Right ventricle myocardium superior (tissue), 1 donor: ENCODE measurements around the gene ZNF268. TPM values are rescaled to one million over a fixed set of nuclear protein-coding genes. Genes with fewer than 3 reads are reported as not detected.
A peak's percentile ranks its signal among the peaks of the same experiment; 100 is the strongest.

Experiments used
- ATAC-seq: fragments of 200-7000 bp; cut with Tn5 transposase; one replicate; pipeline ENCODE4 v1.9.1; 2020; ENCODE audit warnings: mild to moderate bottlenecking; ENCODE audit not compliant: poor library complexity
- DNase-seq: peaks from one replicate; pipeline ENCODE4 v3.0.0-alpha.2; 2020
- intact Hi-C: fragments of 100-400 bp; cut with DNase I; formaldehyde crosslinking; loops from one replicate; pipeline ENCODE4 v1.11.2; 2022
- long read RNA-seq: library from polyadenylated mRNA; unstranded; transcript quantifications from one replicate; pipeline ENCODE4 v2.0.0, GENCODE V29; 2021
- total RNA-seq: library from RNA; stranded (reverse); fragmentation: NEBNext Ultra II Directional; extraction: Animal tissue kit (Norgen Biotek cat#: 25700); gene quantifications from one replicate; pipeline ENCODE4 v1.2.1, GENCODE V29; 2021
- donor health status: DM: no; HTN: yes; CAD: no; lungs with severe emphysema.

Gene ZNF268
- total RNA-seq: 7.6 TPM
- long read RNA-seq, full-length matches to known transcripts: 23 of 25 reads
- long read RNA-seq, partial matches to known transcripts: 0 of 25 reads
- long read RNA-seq, other reads (novel, unspliced or antisense): 2 of 25 reads

DNA sequence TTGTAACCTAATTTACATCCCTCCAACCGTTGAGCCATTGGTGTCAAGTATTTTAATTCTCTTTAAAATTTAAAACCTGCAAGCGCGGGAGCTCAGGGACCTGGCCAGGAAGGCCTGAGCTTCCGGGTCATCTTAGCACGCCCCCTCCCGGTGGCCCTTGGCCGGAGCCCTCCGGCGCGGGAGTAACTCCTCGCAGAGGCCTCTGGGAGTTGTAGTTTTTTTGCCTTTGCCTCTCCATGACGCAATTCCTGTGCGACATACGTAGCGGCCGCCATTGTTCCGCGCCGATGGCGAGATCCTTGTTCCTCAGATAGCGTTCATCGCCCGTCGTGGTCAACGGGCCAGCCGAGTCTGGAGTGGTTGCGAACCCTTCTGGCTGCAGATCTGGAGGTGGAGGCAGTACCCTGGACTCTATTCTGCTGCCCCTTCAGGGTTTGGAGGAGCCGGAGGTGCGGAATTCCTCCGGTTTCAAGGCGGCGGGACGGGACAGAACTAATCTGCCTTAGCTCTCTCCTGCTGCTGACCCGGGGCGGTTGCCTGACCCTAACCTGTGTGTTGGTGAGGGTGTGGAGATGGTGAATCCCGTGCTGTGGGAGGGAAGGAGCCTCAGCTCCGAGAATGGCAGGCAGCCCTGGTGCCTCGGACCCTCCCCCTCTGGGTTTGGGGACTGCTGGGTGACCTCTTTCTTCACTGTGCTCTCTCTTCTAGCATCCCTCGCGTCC lies at the start of gene ZNF268:
Gene ZNF268, plus strand, starts transcription at position 258 of the 722 bp plus-strand sequence. CDS start 503 bp downstream, outside the sequence.
- intact Hi-C loops: no loop called here

DNA sequence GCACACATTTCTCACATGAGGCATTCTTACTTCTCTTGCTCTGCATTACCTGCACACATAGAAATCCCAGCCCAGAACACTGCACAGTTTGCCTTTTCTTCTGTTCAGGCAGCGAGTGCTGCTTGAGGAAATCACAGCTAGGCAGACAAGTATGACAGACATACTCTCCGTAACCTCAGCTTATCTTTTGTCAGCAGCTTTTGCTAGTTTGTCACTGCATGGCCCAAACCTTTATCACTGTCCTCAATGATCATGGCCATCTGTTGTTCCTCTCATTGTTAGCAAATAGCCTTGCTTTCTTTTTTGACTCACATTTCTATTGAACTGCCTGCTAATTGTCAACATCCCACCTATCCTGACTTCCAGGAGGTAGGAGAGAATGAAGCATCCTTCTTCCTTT lies 45.5 kb upstream of the ZNF268 start:
- no peak for DNase-seq
- ATAC-seq: no peak
- intact Hi-C loops: no loop called here

More for the DNA sequence above, at the start of gene ZNF268:
- ATAC-seq: peak; percentile 99
- peak; percentile 95 for DNase-seq

GRCh38 chr12:133145981-133146380 lies 35.3 kb upstream of the ZNF268 start:
- intact Hi-C loops: no loop called here
- no peak for DNase-seq
- no peak for ATAC-seq

- intact Hi-C loops: no loop called here
- no peak for DNase-seq
- ATAC-seq: no peak
These were observed 25.1 kb upstream of the ZNF268 start for GRCh38 chr12:133156125-133156690.

DNA sequence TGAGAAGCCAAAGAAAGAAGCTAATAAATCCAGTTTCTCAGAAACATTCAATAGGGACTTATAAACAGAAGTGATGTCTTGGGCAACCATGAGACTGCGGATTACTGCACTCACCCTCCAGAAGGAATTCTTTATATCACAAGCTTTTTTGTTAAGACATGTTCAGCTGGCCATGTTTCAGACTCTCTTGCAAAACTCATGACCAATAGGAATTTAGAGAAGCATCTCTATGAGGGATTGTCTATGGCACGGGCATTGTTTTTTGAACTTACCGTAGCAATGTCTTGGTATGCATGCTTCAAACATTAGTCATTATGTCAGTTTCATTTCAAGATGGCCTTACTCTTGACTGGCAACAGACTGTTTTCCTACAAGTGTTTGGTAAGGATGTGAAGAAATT lies 15.5 kb upstream of the ZNF268 start:
- intact Hi-C loops: no loop called here
- ATAC-seq: no peak
- DNase-seq: no peak

DNA sequence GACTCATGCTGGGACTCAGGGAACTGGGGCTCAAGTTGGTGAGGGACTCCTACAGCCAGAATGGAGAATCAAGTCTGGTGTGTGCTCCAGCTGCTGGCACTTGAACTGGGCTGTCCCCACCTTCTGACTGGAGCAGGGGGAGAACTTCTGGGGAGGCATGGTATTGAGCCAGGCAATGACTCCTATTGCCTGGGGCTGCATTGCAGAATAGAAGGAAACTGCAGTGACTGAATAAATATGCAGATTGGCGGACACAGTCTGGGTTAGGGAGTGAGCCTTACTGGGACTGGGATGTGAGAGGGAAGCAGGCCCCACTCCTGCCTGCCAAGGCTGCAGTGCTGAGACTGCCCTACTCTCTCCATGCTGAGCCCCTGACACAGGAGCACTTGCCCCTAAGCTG lies 8.8 kb upstream of the ZNF268 start:
- intact Hi-C loops: no loop called here
- ATAC-seq (no peak), DNase-seq (no peak)

GRCh38 chr12:133174901-133175300 lies 6.4 kb upstream of the ZNF268 start:
- intact Hi-C loops: no loop called here
- no peak for DNase-seq
- no peak for ATAC-seq

DNA sequence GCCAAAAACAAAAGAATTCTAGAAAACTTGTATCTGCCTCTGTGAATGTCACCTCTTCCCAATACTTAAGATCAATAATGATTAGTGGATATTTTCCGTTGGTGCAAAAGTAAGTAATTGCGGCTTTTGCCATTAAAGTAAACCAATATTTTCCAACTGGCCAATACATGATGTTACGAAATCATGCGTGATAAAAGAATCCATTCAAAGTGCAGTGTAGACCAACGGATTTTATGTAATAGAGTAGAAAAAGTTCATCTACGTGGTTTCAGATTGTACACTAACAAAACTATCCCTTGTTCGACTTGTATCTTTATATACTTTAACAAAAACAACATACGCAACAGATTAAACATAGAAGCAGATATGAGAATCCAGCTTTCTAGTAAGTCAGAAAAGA lies 626 bp upstream of the ZNF268 start:
- ATAC-seq: no peak

DNA sequence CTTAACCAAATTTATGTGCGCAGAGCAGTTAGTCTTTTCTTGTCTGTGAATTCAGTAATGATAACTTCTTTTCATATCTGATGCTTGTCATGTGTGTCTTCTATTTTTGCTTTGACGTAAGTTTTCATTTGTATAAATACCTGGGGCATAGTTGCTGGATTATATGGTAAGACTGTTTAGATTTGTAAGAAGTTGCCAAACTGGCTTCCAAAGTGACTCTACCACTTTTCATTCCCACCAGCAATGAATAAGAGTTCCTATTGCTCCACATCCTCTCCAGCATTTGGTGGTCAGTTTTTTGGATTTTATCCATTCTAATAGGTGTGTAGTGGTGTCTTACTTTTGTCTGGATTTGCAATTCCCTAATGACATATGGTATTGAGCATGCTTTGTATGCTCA lies 8.9 kb downstream of the ZNF268 start:
- intact Hi-C loops: no loop called here
- ATAC-seq: no peak

More for the DNA sequence above, 626 bp upstream of the ZNF268 start:
- no peak for DNase-seq
- intact Hi-C loops: no loop called here

DNA sequence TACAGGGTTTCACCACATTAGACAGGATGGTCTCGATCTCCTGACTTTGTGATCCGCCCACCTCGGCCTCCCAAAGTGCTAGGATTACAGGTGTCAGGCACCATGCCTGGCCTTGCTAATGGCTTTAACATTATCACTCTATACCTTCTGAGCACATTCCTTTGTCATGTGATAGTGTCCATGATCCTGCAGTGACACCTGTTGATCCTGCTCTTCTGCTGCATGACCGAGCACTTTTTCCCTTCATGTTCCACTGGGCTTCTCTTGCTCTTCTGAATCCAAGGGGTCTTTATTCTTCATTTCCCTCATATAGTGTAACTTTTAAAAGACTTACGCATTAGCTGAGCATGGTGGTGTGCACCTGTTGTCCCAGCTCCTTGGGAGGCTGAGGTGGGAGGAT lies 11.6 kb downstream of the ZNF268 start:
- no peak for DNase-seq
- intact Hi-C loops: no loop called here
- ATAC-seq: no peak

More for the DNA sequence above, 8.9 kb downstream of the ZNF268 start:
- no peak for DNase-seq

DNA sequence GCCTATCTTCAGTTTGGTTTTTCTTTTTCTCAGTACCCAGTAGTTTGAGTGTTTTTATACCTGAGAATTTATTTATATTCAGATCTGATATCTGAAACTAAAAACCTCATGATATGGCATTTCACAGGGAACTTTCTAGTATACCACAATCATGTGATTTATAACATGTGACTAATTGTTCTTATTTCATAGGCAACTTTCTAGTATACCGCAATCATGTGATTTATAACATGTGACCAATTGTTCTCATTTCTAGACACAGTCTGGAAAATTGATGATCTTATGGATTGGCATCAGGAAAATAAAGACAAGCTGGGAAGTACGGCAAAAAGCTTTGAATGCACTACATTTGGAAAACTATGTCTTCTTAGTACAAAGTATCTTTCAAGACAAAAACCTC lies 20.6 kb downstream of the ZNF268 start:
- intact Hi-C loops: no loop called here
- DNase-seq (no peak), ATAC-seq (no peak)

GRCh38 chr12:133202493-133203343 lies 21.4 kb downstream of the ZNF268 start:
- intact Hi-C loops: no loop called here
- DNase-seq: no peak
- no peak for ATAC-seq

DNA sequence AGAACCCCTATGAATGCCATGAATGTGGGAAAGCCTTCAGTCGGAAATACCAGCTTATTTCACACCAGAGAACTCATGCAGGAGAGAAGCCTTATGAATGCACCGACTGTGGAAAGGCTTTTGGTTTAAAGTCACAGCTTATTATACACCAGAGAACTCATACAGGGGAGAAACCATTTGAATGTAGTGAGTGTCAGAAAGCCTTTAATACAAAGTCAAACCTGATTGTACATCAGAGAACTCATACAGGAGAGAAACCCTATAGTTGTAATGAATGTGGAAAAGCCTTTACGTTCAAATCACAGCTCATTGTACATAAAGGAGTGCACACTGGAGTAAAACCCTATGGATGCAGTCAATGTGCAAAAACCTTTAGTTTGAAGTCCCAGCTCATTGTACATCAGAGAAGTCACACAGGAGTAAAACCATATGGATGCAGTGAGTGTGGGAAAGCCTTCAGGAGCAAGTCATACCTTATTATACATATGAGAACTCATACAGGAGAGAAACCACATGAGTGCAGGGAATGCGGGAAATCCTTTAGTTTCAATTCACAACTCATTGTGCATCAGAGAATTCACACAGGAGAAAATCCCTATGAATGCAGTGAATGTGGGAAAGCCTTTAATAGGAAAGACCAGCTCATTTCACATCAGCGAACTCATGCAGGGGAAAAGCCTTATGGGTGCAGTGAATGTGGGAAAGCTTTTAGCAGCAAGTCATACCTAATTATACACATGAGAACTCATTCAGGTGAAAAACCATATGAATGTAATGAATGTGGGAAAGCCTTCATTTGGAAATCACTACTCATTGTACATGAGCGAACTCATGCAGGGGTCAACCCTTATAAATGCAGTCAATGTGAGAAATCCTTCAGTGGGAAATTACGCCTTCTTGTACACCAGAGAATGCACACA lies 22.3 kb downstream of the ZNF268 start:
- no peak for ATAC-seq
- intact Hi-C loops: no loop called here

GRCh38 chr12:133204264-133204603 lies 22.9 kb downstream of the ZNF268 start:
- DNase-seq (no peak), ATAC-seq (no peak)
- intact Hi-C loops: no loop called here

More for the DNA sequence above, 22.3 kb downstream of the ZNF268 start:
- no peak for DNase-seq

- no peak for DNase-seq
- intact Hi-C loops: no loop called here
- ATAC-seq: no peak
These were observed 25.1 kb downstream of the ZNF268 start for GRCh38 chr12:133206390-133206789.

DNA sequence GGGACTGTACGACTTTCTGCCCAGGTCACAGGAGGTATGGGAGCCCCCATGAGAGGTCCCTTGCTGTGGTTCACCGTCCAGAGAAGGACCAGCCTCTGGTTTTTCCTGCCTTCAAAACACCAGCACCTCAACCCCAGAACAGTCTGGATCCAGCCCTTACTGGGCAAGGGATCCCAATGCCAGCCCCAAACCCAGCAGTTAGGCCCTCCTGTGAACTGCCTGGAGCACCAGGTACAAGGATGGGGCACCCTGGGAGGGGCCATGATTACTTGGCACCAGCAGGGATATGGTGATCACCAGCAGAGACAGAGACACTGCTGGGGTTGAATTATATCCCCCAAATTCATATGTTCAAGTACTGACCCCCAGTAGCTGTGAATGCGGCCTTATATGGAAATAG lies 34.4 kb downstream of the ZNF268 start:
- intact Hi-C loops: no loop called here
- ATAC-seq (no peak), DNase-seq (no peak)

DNA sequence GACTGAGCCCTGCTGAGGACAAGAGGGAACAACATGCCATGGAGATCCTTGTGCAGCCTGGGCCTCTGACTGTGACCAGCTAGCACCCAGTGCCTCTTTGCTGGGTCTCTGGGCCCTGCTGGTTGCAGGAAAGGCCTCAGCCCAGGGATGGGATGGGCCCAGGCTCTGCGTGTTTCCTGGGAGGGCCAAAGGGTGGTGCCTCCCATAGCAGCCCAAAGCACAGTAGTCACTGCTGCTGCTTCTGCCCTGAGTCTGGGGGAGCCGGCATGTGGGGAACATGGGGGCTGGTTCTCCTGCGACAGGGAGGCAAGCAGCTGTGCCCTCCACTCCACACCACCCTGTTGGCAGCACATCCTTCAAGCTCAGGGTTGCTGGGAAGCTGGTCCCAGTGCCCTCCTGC lies 35.9 kb downstream of the ZNF268 start:
- no peak for ATAC-seq
- DNase-seq: no peak
- intact Hi-C loops: no loop called here

GRCh38 chr12:133220521-133220920 lies 39.2 kb downstream of the ZNF268 start:
- no peak for ATAC-seq
- no peak for DNase-seq
- intact Hi-C loops: no loop called here

- ATAC-seq (no peak), DNase-seq (no peak)
- intact Hi-C loops: no loop called here
These were observed 39.9 kb downstream of the ZNF268 start for GRCh38 chr12:133221241-133221640.
